GM12801 (cell line): ENCODE data around the gene NUDT13.

Experiments used
- TF ChIP-seq, protein P1 (sequence below): IDR thresholded peaks from one replicate; pipeline ENCODE4 v1.5.1; 2011; ENCODE audit warnings: control low read depth; ENCODE audit not compliant: insufficient read length; ENCODE audit errors: extremely low read depth

The NUDT13 gene

DNA sequence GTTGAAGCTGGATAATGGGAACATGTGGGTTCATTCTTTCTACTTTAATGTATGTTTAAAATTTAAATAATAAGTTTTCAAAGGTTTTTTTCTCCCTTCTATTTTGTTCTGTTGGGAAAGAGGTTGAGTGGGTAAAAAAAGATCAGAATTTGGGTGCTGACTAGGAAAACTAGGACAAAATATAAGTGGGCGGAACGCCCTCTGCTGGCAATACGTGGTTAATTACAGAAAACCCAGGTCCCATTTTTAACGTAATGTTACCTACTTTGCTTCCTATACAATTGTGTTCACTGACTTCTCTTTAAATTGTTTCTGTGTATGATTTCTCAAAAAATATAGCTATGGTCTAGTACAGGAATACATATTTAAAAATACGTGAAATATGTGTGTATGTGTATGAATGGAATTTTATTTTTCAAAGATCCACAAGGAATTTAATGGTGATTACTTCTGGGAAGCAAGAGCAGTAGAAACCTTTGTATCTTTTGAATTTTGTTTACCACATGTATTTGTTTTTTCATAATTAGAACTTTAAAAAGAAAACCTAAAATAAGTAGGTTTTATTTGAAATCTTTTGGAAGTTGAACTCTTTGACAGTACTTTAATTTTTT is 48.9 kb downstream of the NUDT13 start:
- TF ChIP-seq, protein P1, sequence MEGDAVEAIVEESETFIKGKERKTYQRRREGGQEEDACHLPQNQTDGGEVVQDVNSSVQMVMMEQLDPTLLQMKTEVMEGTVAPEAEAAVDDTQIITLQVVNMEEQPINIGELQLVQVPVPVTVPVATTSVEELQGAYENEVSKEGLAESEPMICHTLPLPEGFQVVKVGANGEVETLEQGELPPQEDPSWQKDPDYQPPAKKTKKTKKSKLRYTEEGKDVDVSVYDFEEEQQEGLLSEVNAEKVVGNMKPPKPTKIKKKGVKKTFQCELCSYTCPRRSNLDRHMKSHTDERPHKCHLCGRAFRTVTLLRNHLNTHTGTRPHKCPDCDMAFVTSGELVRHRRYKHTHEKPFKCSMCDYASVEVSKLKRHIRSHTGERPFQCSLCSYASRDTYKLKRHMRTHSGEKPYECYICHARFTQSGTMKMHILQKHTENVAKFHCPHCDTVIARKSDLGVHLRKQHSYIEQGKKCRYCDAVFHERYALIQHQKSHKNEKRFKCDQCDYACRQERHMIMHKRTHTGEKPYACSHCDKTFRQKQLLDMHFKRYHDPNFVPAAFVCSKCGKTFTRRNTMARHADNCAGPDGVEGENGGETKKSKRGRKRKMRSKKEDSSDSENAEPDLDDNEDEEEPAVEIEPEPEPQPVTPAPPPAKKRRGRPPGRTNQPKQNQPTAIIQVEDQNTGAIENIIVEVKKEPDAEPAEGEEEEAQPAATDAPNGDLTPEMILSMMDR = no peak

DNA sequence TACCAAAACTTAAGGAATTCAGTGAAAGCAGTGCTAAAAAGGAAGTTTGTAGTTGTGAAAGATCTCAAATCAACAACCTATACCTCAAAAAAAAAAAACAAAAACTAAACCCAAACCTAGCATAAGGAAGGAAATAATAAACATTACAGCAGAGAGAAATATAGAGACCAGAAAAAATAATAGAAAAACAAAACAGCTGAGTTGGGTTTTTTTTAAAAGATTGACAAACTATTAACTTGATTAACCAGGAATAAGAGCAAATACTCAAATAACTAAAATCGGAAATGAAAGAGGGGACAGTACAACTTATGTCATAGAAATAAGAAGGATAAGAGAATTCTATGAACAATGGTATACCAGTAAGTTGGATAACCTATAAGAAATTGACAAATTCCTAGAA is 50.8 kb downstream of the NUDT13 start:
- TF ChIP-seq, protein P1 = no peak

DNA sequence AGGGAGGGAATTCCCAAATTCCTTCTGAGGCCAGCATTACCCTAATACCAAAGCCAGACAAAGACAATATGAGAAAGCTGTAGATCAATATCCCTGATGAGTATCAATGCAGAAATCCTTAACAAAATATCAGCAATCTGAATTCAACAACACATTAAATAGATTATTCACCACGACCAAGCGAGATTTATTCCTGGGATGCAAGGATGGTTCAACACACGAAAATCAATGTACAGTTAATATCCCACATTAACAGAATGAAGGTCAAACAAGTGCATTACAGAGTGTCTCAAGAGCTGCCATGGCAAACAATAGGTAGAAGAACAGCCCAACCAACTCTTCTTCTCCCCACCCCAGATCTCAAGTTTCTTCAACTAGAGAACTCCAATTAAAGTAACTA is 51.4 kb downstream of the NUDT13 start:
- TF ChIP-seq, protein P1 = no peak

DNA sequence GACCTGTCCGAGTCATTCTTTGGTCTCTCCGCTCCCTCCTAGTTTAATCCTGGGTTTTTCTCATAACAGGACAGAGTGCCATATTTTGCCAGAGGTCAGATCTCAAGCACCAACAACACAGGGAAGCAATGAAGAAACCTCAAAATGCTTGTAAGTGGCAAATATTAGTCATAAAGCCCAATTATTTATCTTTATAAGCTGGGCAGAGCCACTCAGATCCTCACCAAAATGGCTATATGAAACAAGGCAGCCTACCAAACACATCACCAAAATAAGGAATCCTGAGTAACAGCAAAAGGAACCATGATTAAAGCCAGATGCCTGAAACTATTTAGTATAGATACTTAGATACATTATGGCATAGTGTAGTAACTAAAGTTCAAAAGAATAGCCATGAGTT is 52.8 kb downstream of the NUDT13 start:
- TF ChIP-seq, protein P1 = no peak

DNA sequence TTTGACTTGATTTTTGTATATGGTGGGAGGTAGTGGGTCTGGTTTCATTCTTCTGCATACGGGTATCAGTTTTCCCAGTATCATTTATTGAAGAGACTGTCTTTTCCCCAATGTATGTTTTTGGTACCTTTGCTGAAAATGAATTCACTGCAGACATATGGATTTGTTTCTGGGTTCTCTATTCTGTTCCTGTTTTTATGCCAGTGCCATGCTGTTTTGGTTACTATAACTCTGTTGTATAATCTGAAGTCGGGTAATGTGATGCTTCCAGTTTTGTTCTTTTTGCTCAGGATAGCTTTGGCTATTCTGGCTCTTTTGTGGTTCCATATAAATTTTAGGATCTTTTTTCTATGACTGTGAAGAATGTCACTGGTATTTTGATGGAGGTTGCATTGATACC is 56.7 kb downstream of the NUDT13 start:
- TF ChIP-seq, protein P1 = no peak

DNA sequence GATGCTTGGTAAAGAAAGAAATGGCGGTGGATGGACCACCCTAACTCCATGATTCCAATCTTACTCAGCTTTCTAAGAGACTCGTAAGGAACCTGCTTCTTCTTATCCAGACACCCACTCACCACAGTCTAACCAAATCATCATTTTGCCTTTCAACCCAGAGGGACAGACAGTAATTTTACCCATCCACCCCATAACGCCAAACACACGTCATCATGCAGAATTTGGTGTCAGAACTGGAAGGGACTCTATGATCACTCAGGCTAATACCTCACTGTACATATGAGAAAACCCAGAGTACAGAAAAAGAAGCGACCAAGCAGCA is 57.2 kb downstream of the NUDT13 start:
- TF ChIP-seq, protein P1 = no peak

DNA sequence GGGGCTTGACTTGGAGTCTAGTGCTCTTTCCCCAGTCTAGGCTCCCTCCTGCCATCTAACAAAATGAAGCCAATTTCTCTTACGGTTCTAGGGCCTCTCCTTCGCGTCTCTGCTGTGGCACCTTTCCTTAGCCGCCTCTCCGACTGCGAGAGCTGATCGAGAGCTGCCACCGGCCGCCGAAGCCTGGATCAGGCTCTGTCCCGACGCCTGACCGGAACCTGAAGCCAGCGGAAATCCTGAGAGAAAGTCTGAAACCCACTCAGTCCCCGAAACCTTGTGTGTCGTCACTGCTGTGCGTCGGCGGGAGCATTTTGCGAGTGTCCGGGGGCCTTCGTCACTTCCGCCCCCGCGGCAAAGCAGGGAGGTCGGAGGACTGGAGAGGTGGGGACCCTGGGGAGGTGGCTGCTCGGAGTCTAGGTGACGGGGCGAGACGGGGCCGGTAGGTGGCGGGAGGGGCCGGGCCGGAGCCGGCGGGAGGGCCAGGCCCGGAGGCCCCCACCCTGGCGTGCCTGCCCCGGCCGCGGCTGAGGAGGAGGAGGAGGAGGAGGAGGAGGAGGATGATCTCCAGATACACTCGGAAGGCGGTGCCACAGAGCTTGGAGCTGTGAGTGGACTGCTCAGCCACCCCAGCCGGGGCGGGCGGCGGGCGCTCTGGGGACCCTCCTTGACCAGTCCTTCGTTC is 57.7 kb downstream of the NUDT13 start, which contains the start of the genes ECD and FAM149B1:
Gene ECD (minus strand): TSS at position 226 of the 682 bp plus-strand sequence. CDS start 4,071 bp downstream, outside the sequence.
Gene FAM149B1 (plus strand): TSS at position 337 of the 682 bp plus-strand sequence. CDS start 221 bp downstream, at position 558.
- TF ChIP-seq, protein P1 = no peak
